SH-SY5Y (cell line): ENCODE results near the gene ABLIM2.

Experiments
- GATA2 ChIP-seq: IDR thresholded peaks from 2 replicates; pipeline ENCODE4 v1.6.1; 2011; ENCODE audit warnings: mild to moderate bottlenecking, low read depth, low read length
- GATA3 ChIP-seq: IDR thresholded peaks from 2 replicates; pipeline ENCODE4 v1.6.1; 2011; ENCODE audit warnings: low read depth, mild to moderate bottlenecking, low read length, moderate library complexity

ABLIM2 gene

GRCh38 chr4:8101213-8102075 is 57.2 kb downstream of the ABLIM2 start:
- TF ChIP-seq GATA2, result no peak
- TF ChIP-seq GATA3, result no peak

- TF ChIP-seq GATA3, result no peak
- no peak for TF ChIP-seq GATA2
These were observed 58.6 kb downstream of the ABLIM2 start for GRCh38 chr4:8099981-8100464.

GRCh38 chr4:8098506-8098905 is 60.1 kb downstream of the ABLIM2 start:
- no peak for TF ChIP-seq GATA3
- no peak for TF ChIP-seq GATA2

DNA sequence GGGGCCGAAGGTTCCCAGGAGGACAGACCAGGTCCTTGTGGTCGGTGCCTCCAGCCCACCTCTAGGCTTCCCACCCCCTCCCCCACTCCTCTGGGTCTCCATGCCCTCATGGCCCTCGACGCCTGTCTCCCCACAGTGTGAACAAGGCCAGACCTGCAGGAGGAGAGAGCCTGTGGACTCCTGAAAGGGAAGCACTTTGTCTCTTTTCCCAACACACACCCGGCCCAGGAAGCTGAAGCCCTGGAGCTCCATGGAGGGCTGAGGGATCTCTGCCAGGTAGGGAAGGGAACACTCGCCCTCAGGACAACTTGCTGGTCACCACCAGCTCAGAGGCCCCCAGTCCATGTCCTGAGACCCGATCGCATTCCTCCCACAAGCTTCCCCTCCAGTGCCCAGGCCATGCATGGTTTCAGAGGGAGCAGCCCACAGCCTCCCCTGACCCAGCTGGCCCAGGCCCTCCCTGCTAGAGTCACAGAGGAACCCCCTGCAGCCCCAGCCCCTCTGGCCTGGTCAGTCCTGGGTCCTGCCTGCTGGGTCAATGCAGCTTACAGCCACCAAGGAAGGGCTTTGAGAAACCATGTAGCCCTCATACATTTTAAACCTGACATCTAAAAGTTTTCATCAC is 60.8 kb downstream of the ABLIM2 start:
- TF ChIP-seq GATA2 (no peak), GATA3 (no peak)

DNA sequence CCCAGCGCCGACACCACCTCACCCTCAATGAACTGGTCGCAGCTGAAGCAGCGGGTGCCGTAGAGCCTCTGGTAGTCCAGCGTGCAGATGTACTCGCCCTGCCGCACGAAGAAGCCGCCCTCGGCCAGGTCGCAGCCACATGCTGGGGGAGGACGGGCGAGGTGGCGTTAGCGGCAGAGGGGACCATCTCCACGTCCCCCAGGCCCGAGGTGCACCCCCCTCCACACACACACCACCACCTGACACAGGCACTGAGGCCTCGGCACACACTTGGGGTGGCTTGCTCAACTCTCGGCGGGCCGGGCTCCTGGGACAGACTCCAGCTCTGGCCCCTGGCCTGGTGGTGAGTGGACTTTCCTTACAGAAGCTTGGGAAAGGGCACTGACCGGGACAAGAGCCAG is 61.5 kb downstream of the ABLIM2 start:
- TF ChIP-seq GATA3 (no peak), GATA2 (no peak)

GRCh38 chr4:8096690-8097061 is 61.9 kb downstream of the ABLIM2 start:
- no peak for TF ChIP-seq GATA2
- TF ChIP-seq GATA3, result no peak

GRCh38 chr4:8095956-8096689 is 62.5 kb downstream of the ABLIM2 start:
- TF ChIP-seq GATA3 (no peak), GATA2 (no peak)

DNA sequence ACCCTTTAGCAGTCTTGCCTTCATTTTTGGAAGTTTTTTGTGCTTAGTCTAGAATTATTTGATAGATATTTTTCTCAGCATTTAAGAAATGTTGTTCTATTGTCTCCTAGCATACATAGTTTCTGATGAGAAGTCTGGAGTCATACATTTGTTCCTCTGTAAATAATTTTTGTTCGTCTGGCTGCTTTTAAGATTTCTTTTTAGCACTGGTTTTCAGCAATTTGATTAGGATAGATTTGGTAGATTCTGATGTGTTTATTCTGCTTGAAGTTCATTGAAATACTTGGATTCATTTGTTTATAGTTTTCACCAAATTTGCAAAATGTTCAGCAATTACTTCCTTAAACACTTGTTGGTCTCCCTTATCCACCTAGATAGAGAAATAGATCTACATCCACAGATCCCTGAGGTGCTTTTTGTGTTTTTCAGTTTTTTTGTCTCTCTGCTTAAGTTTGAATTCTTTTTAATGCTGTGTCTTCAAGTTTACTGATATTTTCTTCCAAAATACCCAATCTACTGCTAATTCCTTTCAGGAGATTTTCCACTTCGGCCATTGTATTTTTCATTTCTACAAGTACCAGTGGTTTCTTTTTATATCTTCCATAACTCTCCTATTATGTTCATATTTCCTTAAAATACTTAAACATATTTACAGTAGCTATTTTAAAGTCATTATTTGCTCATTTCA is 64.9 kb downstream of the ABLIM2 start:
- no peak for TF ChIP-seq GATA3
- TF ChIP-seq GATA2, result no peak

DNA sequence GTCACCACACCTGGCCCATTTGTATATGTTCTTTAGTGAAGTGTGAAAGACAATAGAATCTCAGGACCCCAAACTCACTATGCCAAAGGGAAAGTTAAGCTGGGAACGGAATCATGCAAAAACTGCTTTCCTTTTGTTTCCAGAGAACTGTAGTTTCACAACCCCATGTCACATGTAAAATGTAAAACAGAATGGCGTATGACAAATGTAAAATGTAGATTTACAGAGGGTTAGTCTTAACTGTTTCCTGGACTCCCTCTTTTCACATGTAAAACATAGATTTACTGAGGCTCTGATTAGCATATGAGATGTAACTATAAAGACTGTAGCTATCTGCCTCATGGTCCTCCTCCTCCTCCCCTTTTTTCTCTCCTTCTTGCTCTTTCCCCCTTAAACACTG is 66.3 kb downstream of the ABLIM2 start:
- TF ChIP-seq GATA2, result no peak
- no peak for TF ChIP-seq GATA3

DNA sequence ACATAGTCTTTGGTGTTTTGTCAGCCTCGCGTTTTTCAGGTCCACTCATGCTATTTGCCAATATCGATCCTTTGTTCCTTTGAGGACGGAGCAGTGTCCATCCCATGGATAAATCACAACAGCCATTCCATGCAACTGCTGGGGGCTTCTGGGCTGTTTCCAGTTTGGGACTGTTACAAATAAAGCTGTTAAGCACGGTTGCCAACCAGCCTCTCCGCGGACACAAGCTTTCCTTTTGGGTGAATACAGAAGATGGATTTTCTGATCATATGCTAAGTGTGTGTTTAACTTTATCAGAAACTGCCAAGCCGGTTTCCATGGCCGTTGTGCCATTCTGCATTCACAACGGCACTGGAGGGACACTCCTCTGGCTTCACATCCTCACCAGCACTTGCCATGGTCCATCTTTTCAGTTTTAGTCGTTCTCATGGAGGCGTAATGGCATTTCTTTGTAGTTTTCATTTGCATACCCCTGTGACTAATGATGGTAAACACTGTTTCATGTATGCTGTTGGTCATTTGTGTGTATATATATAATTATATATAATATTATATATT is 67.8 kb downstream of the ABLIM2 start:
- TF ChIP-seq GATA2 (no peak), GATA3 (no peak)

GRCh38 chr4:8090312-8090711 is 68.3 kb downstream of the ABLIM2 start:
- TF ChIP-seq GATA3 (no peak), GATA2 (no peak)

DNA sequence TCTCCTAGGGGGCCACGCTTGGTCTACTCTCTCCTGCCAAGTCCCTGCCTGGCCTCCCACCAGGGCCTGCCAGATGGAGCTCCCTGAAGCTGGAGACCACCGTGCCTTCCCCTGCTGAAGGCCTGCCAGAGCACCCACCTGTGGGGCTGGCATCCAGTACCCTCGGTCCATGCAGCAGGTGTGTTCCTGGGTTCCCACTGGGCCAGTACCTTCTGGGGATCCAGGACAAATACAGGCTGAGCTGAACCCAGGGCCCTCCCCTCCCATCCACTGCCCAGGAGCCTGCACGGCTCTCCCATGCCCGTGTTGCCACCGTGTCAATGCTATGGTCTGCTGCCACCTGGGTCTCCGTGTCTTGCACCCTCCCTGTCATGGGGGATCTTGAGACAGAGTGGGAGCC is 68.8 kb downstream of the ABLIM2 start:
- TF ChIP-seq GATA3, result no peak
- TF ChIP-seq GATA2, result no peak

- TF ChIP-seq GATA2 (no peak), GATA3 (no peak)
These were observed 69.6 kb downstream of the ABLIM2 start for GRCh38 chr4:8088966-8089491.

- TF ChIP-seq GATA3 (no peak), GATA2 (no peak)
These were observed 70.6 kb downstream of the ABLIM2 start for GRCh38 chr4:8087921-8088495.
